HG03457 (cell line): ENCODE results near the gene CAT.
"Not testable (repeated sequence)": the region's sequence is repeated elsewhere in the genome, so short reads cannot be mapped to it uniquely, and the experiment has no call there.

ENCODE experiments used
- ATAC-seq: cut with Tn5 transposase; IDR thresholded peaks from one replicate; pipeline ENCODE4 v1.9.1; 2021; ENCODE audit warnings: moderate number of reproducible peaks; ENCODE audit not compliant: unreplicated experiment

CAT gene

DNA sequence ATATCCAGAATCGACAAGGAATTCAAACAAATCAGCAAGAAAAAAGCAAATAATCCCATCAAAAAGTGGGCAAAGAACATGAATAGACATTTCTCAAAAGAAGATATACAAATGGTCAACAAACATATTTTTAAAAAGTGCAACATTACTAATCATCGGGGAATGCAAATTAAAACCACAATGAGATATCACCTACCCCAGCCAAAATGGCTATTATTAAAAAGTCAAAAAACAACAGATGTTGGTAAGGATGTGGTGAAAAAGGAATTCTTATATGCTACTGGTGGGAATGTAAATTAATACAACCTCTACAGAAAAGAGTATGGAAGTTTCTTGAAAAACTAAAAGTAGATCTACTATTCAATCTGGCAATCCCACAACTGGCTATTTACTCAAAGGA, 13.9 kb upstream of the CAT start:
- ATAC-seq: not testable (repeated sequence)

DNA sequence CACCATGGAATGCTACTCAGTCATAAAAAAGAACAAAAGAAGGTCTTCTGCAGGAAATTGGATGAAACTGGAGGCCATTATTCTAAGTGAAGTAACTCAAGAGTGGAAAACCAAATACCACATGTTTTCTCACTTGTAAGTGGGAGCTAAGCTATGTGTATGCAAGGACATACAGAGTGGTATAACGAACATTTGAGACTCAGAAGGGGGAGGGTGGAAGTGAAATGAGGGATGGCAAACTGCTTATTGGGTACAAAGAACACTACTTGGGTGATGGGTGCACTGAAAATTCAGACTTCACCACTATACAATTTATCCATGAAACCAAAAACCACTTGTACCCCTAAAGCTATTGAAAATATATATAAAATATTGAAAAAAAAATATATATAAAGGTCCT, 13.4 kb upstream of the CAT start:
- no peak for ATAC-seq

DNA sequence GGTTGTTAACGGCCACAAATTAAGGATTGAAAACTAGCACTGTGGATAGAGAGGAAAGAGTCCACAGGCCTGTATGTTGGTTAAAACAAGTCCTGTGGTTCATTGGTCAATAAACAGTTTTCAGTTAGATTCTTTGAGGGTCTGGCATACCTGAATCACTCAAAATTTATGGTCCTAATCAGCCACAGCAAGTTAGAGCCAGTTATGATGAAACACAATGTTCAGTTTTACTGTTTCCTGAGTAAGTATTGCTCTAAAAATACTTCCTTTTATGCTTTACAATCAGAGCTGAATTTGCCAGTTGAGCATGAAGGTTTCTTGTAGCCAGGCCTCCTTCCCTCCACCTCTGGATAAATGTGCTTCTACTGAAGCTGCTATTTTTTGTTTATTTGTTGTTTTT, 12.9 kb upstream of the CAT start:
- ATAC-seq: no peak

DNA sequence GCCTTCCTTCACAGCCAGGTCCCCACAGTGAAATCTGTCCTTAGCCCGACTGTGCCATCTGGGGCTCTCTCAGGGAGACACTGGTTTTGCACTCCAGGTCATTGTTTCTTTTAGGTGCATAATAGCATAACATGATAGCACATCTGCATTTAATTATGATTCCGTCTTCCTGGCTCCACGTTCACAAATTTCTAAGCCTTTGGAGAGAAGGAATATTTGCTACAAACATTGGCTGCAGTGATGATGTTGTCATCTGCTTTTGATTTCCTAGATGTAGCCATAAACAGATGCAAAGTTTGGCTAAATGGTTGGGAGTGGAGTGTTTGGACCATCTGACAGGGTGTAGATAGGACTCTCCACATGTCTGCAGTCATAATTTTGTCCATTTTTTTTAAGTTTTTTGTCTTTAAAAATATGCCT, 12.0 kb upstream of the CAT start:
- ATAC-seq: no peak

DNA sequence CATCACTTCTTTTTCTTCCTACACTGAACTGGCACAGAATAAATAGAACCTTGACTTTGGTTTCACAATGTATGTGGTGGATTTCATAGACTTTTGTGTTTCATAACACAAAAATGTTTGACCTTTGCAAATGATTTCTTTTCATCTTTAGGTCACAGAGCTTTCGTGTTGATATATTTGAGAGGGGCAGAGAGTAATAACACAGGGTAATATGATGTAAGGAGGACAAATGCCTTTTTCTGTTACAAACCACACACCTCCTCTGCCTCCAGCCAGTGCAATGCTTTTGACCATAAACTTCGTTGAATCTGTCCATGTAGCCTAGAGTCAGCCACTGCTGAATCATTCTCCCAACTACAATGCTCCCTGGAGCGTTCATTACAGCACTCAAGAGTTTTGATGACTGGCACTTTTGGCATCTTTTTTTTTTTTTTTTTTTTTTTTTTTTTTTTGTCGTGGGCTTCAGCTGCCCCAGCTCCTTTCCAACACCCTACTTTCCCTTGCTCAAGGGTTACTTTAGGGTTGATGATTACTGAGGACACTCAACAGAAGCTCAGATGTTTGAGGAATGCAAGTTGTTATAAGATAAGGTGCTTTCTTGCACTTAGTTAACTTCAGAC, 11.4 kb upstream of the CAT start:
- ATAC-seq: no peak

DNA sequence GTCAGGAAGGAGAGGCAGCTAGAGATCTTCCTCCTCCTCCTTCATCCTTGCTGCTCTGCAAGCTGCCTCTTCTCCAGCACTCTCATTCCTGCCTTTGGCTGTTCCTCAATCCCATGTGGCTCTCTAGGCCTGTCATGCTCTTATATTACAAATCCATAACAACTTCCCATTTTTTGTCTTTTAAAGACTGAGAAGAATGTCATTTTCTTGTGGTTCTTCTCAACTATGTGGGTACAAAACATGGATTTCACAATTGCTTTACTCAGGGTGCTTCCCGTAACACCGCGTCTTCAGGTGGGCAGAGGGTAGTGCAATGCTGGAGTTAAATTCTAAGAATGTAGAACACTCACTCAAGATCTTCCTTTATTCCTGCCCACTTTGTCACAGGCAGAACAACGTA, 6.8 kb upstream of the CAT start:
- ATAC-seq: no peak

DNA sequence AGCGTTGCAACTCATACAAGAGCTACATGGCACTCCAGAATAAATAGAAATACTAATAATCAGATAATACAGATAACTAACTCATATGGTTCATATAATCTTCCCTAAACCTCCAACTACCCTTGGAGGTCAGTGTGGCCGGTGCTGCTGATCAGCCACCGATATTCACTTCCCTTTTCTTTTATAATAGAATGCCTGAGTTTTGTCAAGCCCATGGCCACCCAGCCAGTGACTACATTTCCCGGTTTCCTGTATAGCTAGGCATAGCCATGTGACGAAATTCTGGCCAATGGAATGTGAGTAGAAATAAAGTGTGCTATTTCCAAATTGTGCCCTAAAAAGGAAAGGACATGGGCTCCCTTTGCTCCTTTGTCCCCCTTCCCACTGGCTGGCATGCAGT, 5.9 kb upstream of the CAT start:
- ATAC-seq: no peak

DNA sequence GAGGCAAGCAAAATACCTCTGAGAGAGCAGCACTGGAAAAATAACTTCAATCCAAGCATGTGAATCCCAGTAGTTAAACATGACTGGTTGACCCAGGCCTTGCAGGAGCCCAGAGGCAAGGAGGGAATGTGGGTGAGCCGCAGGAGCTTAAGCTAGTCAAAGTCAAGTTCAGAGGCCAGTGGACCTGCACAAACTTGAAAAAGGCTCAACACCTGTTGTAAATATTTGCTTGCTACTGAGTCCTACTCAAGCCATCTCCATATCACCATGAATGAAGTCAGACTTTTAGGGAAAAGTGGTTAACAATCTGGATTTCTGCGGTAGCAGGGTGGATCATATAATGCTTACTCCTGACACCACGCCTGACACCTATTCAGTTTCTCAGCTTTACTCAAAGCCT, 4.8 kb upstream of the CAT start:
- no peak for ATAC-seq

DNA sequence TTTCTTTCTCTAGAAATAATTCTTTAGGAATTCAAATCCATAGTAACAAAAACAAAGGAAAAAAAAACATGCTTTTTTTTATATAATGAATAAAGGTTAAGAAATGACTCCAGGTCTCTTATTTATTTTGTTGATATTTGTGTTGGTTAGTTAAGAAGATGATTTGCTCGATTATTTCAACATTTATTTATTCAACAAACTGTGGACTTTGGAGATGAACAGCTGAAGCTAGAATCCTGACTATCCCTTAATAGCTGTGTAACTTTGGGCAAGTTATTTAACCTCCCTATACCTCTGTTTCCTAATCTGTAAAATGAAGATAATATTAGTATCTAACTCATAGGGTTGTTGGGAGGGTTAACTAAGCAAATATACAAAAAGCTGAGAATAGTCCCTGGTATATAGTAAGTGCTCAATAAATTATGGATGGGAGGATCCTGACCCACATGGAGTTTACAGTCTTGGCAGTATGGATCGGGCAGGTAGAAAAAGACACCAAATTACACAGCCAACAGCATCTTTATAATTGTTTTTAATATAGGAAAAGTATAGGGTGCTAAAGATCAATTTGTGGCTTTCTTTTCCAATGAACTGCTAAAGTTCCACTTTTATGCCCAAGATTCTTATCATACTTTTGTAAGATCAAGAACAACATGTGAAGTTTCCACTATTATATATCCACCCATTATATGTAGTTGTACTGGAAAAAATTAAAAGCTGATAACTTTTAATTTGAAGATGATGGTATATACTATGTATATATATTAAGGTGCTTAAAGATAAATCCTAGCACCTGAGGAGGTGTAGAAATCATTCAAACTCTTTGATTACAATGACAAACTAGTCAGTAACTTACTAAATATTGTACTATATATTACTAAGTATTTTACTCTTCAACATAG, 1.3 kb upstream of the CAT start:
- ATAC-seq: no peak

DNA sequence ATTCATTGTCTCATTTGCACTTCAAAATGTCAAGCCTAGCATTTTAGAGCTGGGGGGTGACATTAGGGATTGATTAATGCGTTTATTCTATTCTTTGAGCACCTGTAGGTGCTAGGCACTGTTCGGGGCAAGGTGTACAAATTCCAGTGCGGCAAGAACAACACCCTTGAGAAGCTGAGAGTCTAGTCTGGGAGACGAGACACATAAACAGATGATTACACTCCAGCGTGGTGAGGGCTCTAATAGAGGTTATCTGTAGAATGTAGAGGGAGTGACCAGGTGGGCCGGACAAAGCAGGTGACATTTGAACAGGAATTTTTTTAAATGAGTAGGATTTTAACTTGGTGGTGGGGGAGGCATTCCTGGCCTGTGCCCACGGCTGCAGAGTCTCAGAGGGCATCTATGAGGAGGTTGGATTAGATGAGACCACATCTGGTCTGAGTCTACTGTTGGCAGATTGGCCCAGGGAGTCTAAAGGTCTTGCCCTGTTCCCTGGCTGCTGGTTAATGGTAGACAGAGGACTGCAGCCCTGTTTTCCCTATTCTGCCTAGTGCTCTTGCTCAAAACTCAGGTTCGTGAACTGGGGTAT, 970 bp downstream of the CAT start:
- ATAC-seq: no peak

DNA sequence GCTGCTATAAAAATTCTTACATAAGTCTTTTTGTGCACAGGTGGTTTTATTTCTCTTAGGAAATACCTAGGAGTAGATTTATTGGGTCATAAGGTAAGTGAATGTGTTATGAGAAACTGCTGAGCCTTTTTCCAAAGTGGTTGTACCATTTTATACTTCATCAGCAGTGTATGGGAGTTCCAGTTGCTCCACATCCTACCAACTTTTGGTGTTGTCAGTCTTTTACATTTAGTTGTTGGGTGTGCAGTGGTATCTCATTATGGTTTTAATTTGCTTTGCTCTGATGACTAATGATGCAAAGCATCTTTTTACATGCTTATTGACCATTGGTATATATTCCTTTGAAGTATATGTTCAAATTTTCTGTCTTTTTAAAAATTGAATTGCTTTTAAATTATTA, 3.1 kb downstream of the CAT start:
- ATAC-seq: no peak

DNA sequence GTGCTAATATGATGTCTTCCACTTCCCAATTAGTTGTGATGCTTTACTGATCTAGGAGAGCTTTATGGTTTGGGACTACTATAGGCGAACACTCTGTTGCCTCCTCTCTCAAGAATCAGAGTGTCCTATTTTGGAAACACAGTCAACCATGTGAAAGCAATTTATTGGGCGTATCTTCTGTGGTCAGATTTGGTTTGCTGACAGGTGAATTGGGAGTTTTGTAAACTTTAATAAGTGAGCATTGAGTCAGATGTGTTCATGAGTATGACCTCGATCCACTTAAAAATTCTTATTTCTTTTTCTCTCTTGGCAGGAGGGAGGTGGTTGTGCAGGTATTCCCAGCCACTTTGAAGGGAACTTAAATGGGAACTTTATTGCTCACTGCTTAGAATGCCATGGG, 4.4 kb downstream of the CAT start:
- no peak for ATAC-seq

DNA sequence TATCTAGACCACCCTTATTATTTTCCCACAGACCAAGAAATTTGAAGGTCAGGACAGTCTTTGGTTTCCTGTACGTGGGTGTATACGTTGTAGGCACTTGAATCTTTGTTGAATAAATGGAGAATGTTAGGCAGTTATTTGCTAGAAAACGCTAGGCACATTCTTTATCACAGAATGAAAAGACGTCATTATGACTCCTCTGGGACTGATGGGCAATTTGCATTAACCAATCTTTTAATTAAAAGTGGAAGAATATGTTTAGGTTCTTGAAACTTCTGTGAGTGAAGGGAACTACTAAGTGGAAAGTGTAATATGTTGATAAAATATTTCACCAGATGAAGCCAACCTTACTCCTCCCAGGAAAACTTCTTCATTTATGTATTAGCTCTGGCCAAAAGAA, 5.7 kb downstream of the CAT start:
- no peak for ATAC-seq

DNA sequence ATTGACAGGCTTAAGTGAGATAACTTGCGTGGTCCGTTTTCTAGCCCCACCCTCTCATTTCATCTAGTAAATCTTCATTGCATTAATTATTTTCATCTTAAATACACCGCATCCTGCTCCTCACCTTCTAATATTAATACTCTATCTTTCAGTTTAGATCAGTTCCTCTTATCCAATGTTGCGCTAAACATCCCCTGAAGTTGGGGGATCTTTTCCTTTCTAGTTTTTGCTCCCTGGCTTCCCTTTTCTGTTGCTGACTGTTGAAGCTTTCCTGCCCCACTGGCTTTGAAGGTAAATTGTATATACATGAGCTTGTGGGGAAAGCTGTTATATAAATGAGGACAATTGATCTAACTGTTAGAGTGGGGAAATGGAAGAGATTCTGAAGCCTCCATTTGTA, 7.2 kb downstream of the CAT start:
- no peak for ATAC-seq

DNA sequence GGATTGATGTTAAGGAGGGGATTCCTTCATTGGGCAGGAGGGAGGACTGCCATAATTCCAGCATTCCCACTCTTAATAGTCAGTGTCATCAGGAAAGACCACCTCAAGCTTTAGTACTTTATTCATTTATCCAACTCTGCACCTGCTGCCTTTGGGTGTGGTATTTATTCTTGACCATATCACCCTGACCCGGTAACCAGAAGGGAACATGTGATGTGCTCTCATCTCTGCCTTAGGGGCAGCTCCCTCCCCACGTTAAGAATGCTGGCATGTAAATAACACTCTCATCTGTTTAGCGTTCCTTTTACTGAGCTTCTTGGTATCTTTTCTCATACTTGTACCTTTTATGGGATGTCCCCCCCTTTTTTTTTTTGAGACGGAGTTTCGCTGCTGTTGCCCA, 7.7 kb downstream of the CAT start:
- no peak for ATAC-seq

DNA sequence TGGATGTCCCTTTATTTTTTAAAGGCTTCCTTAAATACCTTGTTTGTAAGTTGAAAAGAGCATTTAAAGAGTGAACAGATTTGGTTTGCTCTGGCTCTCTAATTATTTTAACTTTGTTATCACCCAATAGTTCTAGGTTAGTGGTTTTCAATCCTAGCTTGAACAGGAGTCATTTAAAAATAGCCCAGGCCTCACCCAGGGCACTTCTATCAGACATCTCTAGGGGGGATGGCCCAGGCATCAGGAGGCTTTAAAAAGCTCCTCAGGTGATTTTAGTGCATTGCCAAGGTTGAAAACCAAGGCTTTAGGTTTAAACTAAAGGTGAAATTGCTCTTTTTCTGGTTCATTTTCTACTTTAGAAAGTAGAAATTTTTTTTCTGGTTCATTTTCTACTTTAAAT, 8.3 kb downstream of the CAT start:
- no peak for ATAC-seq

DNA sequence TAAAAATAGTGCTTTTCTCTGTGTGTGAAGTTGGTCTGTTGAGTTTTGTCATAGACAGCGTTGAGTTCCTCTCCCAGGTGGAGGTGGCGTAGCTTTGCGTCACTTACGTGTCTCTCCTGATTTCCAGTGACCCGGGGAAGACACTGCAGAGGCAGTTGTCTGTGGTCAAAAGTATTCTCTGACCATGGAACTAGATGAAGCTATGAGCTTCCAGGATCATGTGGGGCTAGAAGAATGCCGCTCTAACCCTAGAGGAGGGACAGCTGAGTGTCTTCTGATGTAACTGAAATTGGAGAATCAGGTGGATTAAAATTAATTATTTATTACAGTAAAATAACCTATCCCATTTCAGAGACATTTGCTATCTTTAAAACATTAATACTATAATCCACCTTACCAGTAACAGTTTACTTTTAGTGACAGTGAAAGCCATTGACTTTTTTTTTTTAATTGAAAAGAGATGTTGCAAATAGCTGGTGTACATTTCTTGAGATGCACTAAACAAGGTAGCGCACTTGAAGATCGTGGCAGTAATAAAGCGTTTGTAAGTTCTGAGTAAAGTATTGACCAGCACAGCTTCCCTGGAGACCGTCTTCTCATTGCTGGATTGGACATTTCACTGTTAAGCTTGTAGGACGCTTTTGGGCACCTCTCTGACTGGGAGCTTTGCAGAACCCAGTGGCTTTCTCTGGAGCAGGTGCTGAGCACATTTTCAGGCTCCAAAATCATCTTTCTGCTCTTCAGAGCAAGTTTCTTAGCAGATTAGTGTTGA, 9.7 kb downstream of the CAT start:
- no peak for ATAC-seq

DNA sequence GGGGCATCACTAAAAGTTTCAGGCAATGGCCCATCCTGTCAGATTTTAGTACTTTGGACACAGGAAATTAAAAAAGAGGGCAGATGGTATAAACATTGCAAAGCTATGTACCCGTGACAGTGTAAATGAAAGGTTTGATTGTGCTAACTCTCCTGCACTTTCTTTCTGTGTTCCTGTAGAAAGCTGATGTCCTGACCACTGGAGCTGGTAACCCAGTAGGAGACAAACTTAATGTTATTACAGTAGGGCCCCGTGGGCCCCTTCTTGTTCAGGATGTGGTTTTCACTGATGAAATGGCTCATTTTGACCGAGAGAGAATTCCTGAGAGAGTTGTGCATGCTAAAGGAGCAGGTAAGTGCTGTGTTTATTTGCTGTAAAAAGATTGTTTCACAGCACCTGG, 10.3 kb downstream of the CAT start:
- no peak for ATAC-seq

DNA sequence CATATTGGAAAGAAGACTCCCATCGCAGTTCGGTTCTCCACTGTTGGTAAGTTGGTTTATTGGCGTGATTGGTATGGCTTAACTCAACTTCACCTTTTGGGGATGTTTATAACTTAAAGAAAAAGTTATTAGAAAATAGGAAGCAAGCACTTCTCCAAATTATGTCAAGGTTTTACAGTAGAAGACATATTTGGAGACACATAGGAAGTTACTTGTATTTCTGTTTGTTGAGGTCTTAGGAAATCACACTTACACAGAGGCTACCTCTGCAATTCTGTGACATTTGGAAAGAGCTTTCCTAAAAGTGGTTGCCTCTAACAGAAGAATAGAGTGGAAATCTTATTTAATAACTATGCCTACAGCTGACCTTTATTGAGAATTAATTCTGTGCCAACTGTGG, 12.3 kb downstream of the CAT start:
- no peak for ATAC-seq

DNA sequence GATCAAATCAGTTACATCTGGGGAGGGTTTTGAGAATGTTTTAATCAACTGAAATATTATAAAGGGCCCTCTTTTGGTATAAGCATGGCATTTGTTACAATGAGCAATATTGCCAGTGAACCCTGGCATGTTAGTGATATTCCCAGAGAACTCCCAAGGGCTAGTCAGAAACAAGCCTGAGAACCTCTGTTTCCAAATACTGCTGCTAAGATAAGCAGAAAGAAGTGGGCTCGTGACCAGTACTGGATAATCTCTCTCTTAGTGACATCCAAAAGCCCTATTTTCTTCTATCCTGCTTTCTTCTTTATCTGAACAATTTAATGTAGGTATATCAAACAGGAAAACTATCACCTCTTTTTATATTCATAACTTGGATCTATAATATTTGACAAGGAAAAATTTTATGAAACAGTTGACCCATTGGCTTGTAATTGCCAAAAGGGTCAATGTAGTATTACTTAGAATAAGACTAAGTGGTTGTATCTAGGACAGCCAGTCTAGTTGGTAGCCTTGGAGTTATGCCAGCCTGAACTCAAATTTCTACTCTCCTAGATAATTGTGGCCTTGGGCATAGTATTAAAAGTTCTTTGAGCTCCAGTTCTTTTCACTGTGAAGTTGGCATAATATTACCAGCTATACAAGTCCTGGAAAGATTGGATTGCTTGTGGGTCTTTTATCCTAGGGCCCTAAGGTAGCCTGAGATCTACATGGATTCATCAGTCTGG, 15.7 kb downstream of the CAT start:
- no peak for ATAC-seq

DNA sequence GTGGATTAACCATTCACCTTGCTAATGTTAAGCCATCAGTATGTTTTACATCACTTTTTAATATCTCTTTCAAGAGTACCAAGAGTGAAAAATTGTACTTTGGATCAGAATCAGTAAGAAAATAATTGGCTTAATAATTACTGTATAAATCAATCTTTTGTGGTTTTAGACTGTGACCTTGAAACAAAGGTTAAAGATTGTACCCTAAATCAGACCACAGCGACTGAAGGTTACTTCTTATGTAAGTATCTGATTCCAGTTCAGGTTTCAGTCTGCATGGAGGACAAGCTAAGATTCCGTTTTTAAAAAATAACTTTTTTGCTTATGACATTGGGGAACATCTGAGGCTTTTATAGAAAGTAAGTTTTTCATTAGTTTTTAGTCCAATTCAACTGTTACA, 18.9 kb downstream of the CAT start:
- no peak for ATAC-seq
